Skeletal muscle tissue (tissue), 4 donors: ENCODE measurements around the gene DOCK9. TPM values are rescaled to one million over a fixed set of nuclear protein-coding genes. Genes with fewer than 3 reads are reported as not detected.
A peak's percentile ranks its signal among the peaks of the same experiment; 100 is the strongest.
"Not testable (repeated sequence)": the region's sequence is repeated elsewhere in the genome, so short reads cannot be mapped to it uniquely, and the experiment has no call there.

Source experiments
- H3K27ac ChIP-seq: one replicate; pipeline ENCODE4 v1.7.0; 2013; ENCODE audit warnings: mild to moderate bottlenecking, low read depth, low read length, inconsistent platforms
- H3K27me3 ChIP-seq, 3 donors: one replicate each; pipeline ENCODE4 v1.7.0; 2013; ENCODE audit warnings: low read length in 3 of 3; ENCODE audit not compliant: control insufficient read depth in 3 of 3, insufficient read depth in 3 of 3
- H3K36me3 ChIP-seq, 3 donors: one replicate each; pipeline ENCODE4 v1.7.0; 2013; ENCODE audit warnings: low read length in 3 of 3; ENCODE audit not compliant: control insufficient read depth in 3 of 3, insufficient read depth in 3 of 3
- H3K4me1 ChIP-seq, 3 donors: one replicate each; pipeline ENCODE4 v1.7.0; 2013; ENCODE audit warnings: low read length in 3 of 3, mild to moderate bottlenecking in 3 of 3; ENCODE audit not compliant: control insufficient read depth in 3 of 3, insufficient read depth in 3 of 3
- H3K4me3 ChIP-seq, 3 donors: one replicate each; pipeline ENCODE4 v1.7.0; 2013; ENCODE audit warnings: low read length in 3 of 3
- H3K9ac ChIP-seq, 3 donors: one replicate each; pipeline ENCODE4 v1.7.0; 2013; ENCODE audit warnings: low read length in 3 of 3, mild to moderate bottlenecking in 3 of 3, moderate library complexity in 2 of 3, low read depth in 1 of 3
- H3K9me3 ChIP-seq, 3 donors: one replicate each; pipeline ENCODE4 v1.7.0; 2013; ENCODE audit warnings: low read length in 3 of 3; ENCODE audit not compliant: control insufficient read depth in 3 of 3
- total RNA-seq: library from RNA; depleted of rRNA; stranded (reverse); fragments of >200 nt; gene quantifications from one replicate; pipeline ENCODE4 v1.2.3, GENCODE V29; 2014
- donor health status: Osteomylitis.

DOCK9 gene
- total RNA-seq, 1 donor from 2014 or later = 86.6 TPM

DNA sequence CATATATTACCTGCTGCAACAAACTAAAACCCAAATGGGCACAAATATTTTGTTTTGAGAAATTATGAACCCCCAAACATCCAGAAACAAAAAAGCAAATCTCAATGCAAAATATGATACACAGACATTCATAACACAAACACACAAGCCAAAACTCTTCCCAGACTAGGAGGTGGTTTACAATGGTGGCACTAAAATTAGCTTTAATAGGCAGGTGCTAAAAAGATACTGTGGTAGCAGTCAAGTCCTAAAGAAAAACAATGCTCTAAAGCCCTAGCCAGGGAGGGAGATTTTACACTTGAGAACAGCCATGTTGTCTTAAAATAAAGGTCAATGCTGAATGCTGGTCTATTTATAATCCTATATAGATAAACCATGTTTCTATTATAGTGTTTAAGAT, 65.0 kb downstream of the DOCK9 start:
- Histone ChIP-seq H3K27me3 (no peaks in the 10 kb centered on the region), H3K9me3 (no peaks in the 10 kb centered on the region), H3K27ac (peak overlapping the region; percentile 26), H3K4me3 (no peak overlapping the region), H3K36me3 (peaks cover 0 to 5% (median 0%) of the 10 kb centered on the region in 3 donors), H3K9ac (peak overlapping the region in 1 of 3 donors; percentile 43), H3K4me1 (peaks cover 7 to 17% (median 9%) of the 10 kb centered on the region in 3 donors)

DNA sequence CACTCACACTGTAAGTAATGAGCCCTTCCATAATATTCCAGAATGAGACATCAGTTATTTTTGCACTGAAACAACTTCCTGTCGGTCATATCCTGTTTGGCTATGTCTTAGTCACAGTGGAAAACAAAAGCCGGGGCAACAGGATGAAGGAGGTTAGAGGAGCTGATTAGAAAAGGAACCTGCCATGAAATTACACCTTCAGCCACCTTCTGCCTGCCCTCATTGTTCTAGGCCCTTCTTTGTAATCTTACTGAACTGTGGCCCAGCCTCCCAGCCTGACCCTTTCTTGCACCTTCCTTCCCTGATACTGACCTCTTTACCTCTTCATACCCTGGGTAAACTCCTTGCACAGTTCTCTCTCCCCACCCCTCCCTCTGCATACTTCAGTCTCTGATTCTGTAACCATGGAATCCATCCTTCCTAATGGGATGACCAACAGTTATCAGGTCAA, 67.3 kb downstream of the DOCK9 start:
- H3K4me3 ChIP-seq = no peak overlapping the region
- peaks cover 0 to 3% (median 0%) of the 10 kb centered on the region in 3 donors for H3K36me3 ChIP-seq
- H3K9me3 ChIP-seq = no peaks in the 10 kb centered on the region
- peak overlapping the region; percentile 55 for H3K27ac ChIP-seq
- H3K27me3 ChIP-seq = no peaks in the 10 kb centered on the region
- H3K4me1 ChIP-seq = peaks cover 3 to 10% (median 5%) of the 10 kb centered on the region in 3 donors
- H3K9ac ChIP-seq = no peak overlapping the region

- H3K4me1 ChIP-seq = peaks cover 3 to 10% (median 5%) of the 10 kb centered on the region in 3 donors
- H3K9ac ChIP-seq = no peak overlapping the region
- H3K9me3 ChIP-seq = no peaks in the 10 kb centered on the region
- no peak overlapping the region for H3K4me3 ChIP-seq
- H3K36me3 ChIP-seq = peaks cover 0 to 4% (median 0%) of the 10 kb centered on the region in 3 donors
- no peaks in the 10 kb centered on the region for H3K27me3 ChIP-seq
- no peak overlapping the region for H3K27ac ChIP-seq
These were observed 68.8 kb downstream of the DOCK9 start for GRCh38 chr13:98909016-98909415.

DNA sequence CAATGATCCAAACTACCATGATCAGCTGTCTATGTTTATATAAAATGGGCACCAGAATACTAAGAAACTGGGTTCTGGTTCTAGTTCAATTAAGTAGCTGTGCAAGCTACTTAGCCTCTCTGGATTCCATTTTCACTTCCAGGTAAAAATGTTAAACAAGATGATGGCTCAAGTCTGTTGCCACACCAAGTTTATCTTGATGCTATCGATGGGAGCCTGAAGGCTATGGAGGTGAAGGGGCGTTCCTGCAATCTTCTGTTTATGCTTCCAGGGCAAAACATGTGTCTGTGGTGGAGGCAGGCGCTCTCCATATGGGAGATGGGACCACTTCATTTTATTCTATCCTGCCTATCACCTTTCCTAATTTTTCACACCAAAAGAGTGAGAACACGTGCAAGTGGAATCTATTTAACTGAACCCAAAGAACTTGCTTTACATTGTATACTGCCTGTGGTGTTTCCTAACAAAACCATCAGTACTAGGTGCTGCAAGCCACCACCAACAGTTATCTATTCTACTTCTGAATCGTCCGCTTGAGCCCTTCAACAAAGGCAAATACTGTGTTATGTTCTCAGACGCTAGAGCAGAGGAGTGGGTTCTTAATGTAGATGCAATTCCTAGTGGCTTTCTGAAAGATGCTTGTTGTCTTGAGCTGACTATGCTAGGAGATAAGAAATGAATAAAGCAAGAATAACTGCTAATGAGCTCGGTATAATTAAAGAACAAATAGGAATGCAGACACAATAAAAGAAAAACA, 70.9 kb downstream of the DOCK9 start:
- Histone ChIP-seq H3K4me3 (no peak overlapping the region), H3K4me1 (peaks cover 3 to 5% (median 4%) of the 10 kb centered on the region in 3 donors), H3K36me3 (peaks cover 0 to 8% (median 3%) of the 10 kb centered on the region in 3 donors), H3K9ac (no peak overlapping the region), H3K9me3 (no peaks in the 10 kb centered on the region), H3K27me3 (no peaks in the 10 kb centered on the region), H3K27ac (no peak overlapping the region)

- Histone ChIP-seq H3K9me3 (no peaks in the 10 kb centered on the region), H3K27me3 (no peaks in the 10 kb centered on the region), H3K9ac (no peak overlapping the region), H3K36me3 (peaks cover 0 to 19% (median 3%) of the 10 kb centered on the region in 3 donors), H3K4me3 (no peak overlapping the region), H3K27ac (no peak overlapping the region), H3K4me1 (no peaks in the 10 kb centered on the region)
These were observed 72.7 kb downstream of the DOCK9 start for GRCh38 chr13:98905199-98905598.

- Histone ChIP-seq H3K9ac (no peak overlapping the region), H3K27ac (no peak overlapping the region), H3K27me3 (no peaks in the 10 kb centered on the region), H3K36me3 (peaks cover 3 to 21% (median 3%) of the 10 kb centered on the region in 3 donors), H3K4me3 (no peak overlapping the region), H3K9me3 (no peaks in the 10 kb centered on the region), H3K4me1 (no peaks in the 10 kb centered on the region)
These were observed 77.4 kb downstream of the DOCK9 start for GRCh38 chr13:98900442-98900841.

GRCh38 chr13:98897706-98898105, 80.2 kb downstream of the DOCK9 start:
- Histone ChIP-seq H3K9ac (no peak overlapping the region), H3K4me1 (no peaks in the 10 kb centered on the region), H3K4me3 (no peak overlapping the region), H3K9me3 (no peaks in the 10 kb centered on the region), H3K36me3 (peaks cover 3 to 17% (median 3%) of the 10 kb centered on the region in 3 donors), H3K27ac (no peak overlapping the region), H3K27me3 (no peaks in the 10 kb centered on the region)

- Histone ChIP-seq H3K36me3 (peaks cover 0 to 12% (median 3%) of the 10 kb centered on the region in 3 donors), H3K4me3 (no peak overlapping the region), H3K4me1 (peaks cover 0 to 3% (median 0%) of the 10 kb centered on the region in 3 donors), H3K9ac (no peak overlapping the region), H3K9me3 (no peaks in the 10 kb centered on the region), H3K27me3 (no peaks in the 10 kb centered on the region), H3K27ac (no peak overlapping the region)
These were observed 81.1 kb downstream of the DOCK9 start for GRCh38 chr13:98896868-98897144.

GRCh38 chr13:98896083-98896867, 81.6 kb downstream of the DOCK9 start:
- H3K4me1 ChIP-seq = peaks cover 0 to 3% (median 0%) of the 10 kb centered on the region in 3 donors
- peaks cover 0 to 11% (median 3%) of the 10 kb centered on the region in 3 donors for H3K36me3 ChIP-seq
- H3K27ac ChIP-seq = no peak overlapping the region
- no peaks in the 10 kb centered on the region for H3K27me3 ChIP-seq
- H3K9ac ChIP-seq = no peak overlapping the region
- H3K9me3 ChIP-seq = no peaks in the 10 kb centered on the region
- no peak overlapping the region for H3K4me3 ChIP-seq

DNA sequence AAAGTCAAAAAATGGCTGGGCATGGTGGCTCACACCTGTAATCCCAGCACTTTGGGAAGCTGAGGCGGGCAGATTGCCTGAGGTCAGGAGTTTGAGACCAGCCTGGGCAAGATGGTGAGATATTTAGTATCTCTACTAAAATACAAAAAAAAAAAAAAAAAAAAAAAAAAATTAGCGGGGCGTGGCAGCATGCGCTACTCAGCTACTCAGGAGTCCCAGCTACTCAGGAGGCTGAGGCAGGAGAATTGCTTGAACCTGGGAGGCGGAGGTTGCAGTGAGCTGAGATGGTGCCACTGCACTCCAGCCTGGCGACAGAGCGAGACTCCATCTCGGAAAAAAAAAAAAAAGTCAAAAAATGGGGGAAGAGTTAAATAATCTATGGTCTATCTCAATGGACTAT, 83.0 kb downstream of the DOCK9 start:
- H3K9ac ChIP-seq, H3K36me3 ChIP-seq: not testable (repeated sequence)

More for the DNA sequence above, 83.0 kb downstream of the DOCK9 start:
- H3K27ac ChIP-seq, H3K4me3 ChIP-seq, H3K9me3 ChIP-seq, H3K27me3 ChIP-seq: not testable (repeated sequence)
- peaks cover 0 to 12% (median 5%) of the 10 kb centered on the region in 3 donors for H3K4me1 ChIP-seq
